Subcutaneous abdominal adipose tissue (tissue), 5 donors: ENCODE results near the gene MYOZ3.
A peak's percentile ranks its signal among the peaks of the same experiment; 100 is the strongest.

Source experiments
- H3K27ac ChIP-seq: one replicate; pipeline ENCODE4 v1.7.0; 2013; ENCODE audit warnings: low read depth, mild to moderate bottlenecking, inconsistent platforms, low read length, moderate library complexity
- H3K27me3 ChIP-seq, 5 donors: one replicate each; pipeline ENCODE4 v1.7.0; 2013; ENCODE audit warnings: low read length in 5 of 5, inconsistent platforms in 1 of 5; ENCODE audit not compliant: control insufficient read depth in 5 of 5, insufficient read depth in 4 of 5
- H3K36me3 ChIP-seq, 5 donors: one replicate each; pipeline ENCODE4 v1.7.0; 2013; ENCODE audit warnings: low read length in 5 of 5; ENCODE audit not compliant: control insufficient read depth in 5 of 5, insufficient read depth in 5 of 5
- H3K4me1 ChIP-seq, 5 donors: one replicate each; pipeline ENCODE4 v1.7.0; 2013; ENCODE audit warnings: low read length in 5 of 5, mild to moderate bottlenecking in 3 of 5, moderate library complexity in 1 of 5; ENCODE audit not compliant: control insufficient read depth in 5 of 5, insufficient read depth in 5 of 5
- H3K4me3 ChIP-seq, 5 donors: one replicate each; pipeline ENCODE4 v1.7.0; 2013; ENCODE audit warnings: low read length in 5 of 5, low read depth in 1 of 5
- H3K9ac ChIP-seq, 5 donors: one replicate each; pipeline ENCODE4 v1.7.0; 2013; ENCODE audit warnings: low read length in 5 of 5, mild to moderate bottlenecking in 4 of 5, moderate library complexity in 3 of 5
- H3K9me3 ChIP-seq, 5 donors: one replicate each; pipeline ENCODE4 v1.7.0; 2013; ENCODE audit warnings: low read length in 5 of 5; ENCODE audit not compliant: control insufficient read depth in 5 of 5
- donor health status: healthy.
- donor health status: healthy.
- donor health status: healthy.
- donor health status: healthy.
- donor health status: healthy.

MYOZ3 gene, protein sequence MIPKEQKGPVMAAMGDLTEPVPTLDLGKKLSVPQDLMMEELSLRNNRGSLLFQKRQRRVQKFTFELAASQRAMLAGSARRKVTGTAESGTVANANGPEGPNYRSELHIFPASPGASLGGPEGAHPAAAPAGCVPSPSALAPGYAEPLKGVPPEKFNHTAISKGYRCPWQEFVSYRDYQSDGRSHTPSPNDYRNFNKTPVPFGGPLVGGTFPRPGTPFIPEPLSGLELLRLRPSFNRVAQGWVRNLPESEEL

GRCh38 chr5:150661086-150661485 lies at the start of gene MYOZ3:
Gene MYOZ3, plus strand, starts transcription at chr5:150661251. Its CDS starts 1,691 bp downstream, at chr5:150662942.
- Histone ChIP-seq H3K9me3 (no peaks in the 10 kb centered on the region), H3K27me3 (no peaks in the 10 kb centered on the region), H3K9ac (no peak within 1 kb of the TSS), H3K4me3 (no peak within 1 kb of the TSS), H3K27ac (no peak within 1 kb of the TSS), H3K4me1 (peaks cover 7 to 35% (median 27%) of the 10 kb centered on the region in 5 donors), H3K36me3 (no peaks in the 10 kb centered on the region)

- Histone ChIP-seq H3K4me3 (no peak overlapping the region), H3K36me3 (no peaks in the 10 kb centered on the region), H3K4me1 (peaks cover 25 to 77% (median 58%) of the 10 kb centered on the region in 5 donors), H3K27ac (peak overlapping the region; percentile 85), H3K27me3 (no peaks in the 10 kb centered on the region), H3K9ac (no peak overlapping the region), H3K9me3 (no peaks in the 10 kb centered on the region)
Measured at GRCh38 chr5:150612405-150612804, 48.6 kb upstream of the MYOZ3 start.

DNA sequence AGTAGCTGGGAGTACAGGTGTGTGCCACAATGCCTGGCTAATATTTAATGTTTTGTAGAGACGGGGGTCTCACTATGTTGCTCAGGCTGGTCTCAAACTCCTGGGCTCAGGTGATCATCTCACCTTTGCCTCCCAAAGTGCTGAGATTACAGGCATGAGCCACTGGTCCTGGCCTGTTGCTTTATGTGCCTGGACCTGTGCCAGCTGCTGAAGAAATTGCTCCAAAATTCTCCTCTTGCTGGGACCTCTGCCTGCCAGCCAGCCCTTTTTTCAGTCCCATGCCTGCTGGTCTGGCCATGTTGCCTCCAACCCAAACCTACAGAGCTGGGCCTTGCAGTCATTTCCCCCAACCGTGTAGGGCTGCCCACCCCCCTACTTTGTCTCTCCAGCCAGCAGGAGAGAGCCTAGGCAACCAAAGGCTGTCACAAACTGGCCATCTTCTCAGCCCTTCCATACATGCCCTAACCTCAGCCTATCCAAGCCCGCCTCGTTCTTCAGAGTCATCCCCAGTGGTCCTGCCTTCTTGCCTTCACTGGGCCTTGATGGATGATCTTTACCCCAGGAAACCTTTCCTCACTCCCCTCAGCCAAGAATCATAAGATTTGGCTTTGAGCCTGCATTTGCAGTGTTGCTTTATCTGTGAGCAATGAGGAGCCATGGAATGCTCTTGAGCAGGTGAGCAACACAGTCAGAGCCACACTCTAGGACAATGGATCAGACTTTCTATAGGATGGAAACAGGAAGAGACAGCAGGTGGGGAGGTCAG lies 48.0 kb upstream of the MYOZ3 start:
- peaks cover 28 to 82% (median 60%) of the 10 kb centered on the region in 5 donors for H3K4me1 ChIP-seq
- H3K9me3 ChIP-seq = no peaks in the 10 kb centered on the region
- no peaks in the 10 kb centered on the region for H3K27me3 ChIP-seq
- H3K27ac ChIP-seq = peak overlapping the region; percentile 85
- no peak overlapping the region for H3K4me3 ChIP-seq
- H3K36me3 ChIP-seq = no peaks in the 10 kb centered on the region
- no peak overlapping the region for H3K9ac ChIP-seq

DNA sequence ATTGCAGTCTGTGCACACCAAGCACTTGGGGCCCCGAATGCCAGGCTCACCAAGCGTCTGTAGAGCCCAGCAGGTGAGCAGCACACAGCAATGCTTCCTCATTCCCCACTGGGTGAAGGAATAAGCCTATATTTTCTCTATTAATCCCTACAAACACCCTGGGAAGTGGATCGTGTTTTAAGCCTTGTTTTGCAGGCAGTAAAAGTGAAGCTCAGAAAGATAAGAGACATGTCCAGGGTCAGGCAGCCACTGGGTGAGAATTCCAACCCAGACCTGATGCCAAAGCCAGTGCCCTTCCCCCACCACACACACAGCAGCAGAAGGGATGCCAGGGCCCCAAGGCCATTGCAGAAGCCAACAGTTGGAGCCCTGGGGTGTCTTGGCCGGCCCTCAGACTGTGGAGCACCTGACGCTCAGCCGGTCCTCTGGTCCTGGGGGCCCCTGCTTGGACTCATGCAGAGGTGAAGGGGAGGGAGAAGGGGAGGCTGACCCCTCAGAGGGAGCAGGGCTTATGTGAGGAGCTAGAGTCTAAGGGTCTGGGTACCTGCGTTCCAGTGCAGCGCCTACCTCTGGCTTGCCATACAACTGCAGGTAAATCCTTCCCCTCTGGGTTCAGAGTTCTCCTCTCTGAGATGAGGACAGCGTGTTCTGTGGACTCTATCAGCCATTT lies 46.9 kb upstream of the MYOZ3 start:
- Histone ChIP-seq H3K9ac (peak overlapping the region in 2 of 5 donors; percentile 2 to 15), H3K4me1 (peaks cover 29 to 93% (median 70%) of the 10 kb centered on the region in 5 donors), H3K9me3 (no peaks in the 10 kb centered on the region), H3K27me3 (no peaks in the 10 kb centered on the region), H3K27ac (peak overlapping the region; percentile 85), H3K4me3 (peak overlapping the region in 1 of 5 donors; percentile 10), H3K36me3 (no peaks in the 10 kb centered on the region)

DNA sequence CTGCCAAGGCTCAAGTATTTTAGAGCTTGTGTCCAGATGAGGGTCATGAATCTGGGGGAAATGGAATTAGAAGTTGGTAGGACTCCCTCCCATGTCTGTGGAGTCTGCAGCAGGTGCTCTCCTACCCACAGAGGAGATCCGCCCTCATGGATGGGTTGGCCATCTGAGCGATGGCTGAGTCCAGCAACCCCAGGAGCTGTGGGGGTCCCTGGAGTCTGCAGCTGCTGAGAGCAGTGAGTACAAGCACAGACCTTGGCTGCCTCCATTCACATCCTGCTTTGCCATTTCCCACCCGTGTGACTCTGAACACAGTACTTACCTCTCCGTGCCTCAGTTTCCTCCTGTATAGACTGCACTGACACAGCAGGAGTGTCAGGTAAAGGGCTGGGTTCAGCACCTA lies 46.4 kb upstream of the MYOZ3 start:
- Histone ChIP-seq H3K27ac (peak overlapping the region; percentile 85), H3K27me3 (no peaks in the 10 kb centered on the region), H3K9me3 (no peaks in the 10 kb centered on the region), H3K4me3 (no peak overlapping the region), H3K9ac (peak overlapping the region in 1 of 5 donors; percentile 15), H3K4me1 (peaks cover 29 to 94% (median 75%) of the 10 kb centered on the region in 5 donors), H3K36me3 (no peaks in the 10 kb centered on the region)

DNA sequence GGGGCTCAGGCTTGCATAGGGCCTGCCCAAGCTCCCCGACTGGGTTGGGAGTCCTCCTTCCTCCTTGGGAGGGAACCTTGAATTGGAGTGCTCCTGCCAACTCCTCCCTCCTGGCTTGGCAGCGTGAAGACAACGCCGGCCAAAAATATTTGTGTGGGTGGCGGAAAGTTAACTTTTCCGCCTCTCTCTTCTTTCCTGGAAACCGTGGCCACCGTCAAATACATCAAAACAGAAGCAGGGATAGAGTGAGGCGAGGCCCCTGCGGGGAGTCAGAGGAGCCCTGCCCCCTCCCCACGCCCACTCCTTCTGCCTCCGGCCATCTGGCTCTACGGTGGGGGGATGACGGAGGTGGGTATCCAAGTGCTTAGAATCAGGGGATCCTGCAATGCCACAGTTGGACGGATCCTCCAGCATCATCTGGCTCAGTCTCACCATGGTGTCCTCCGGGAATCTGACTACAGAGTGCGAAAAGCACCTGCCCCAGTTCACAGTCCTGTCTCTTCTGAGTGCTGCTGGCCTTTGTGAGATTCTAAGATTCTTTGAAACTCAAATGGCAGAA lies 45.8 kb upstream of the MYOZ3 start:
- Histone ChIP-seq H3K27me3 (no peaks in the 10 kb centered on the region), H3K36me3 (no peaks in the 10 kb centered on the region), H3K9me3 (no peaks in the 10 kb centered on the region), H3K27ac (peak overlapping the region; percentile 85), H3K9ac (peak overlapping the region in 2 of 5 donors; percentile 17 to 57), H3K4me1 (peaks cover 27 to 94% (median 74%) of the 10 kb centered on the region in 5 donors), H3K4me3 (peak overlapping the region in 1 of 5 donors; percentile 22)

- Histone ChIP-seq H3K4me1 (peaks cover 27 to 89% (median 72%) of the 10 kb centered on the region in 5 donors), H3K4me3 (peak overlapping the region in 1 of 5 donors; percentile 22), H3K27me3 (no peaks in the 10 kb centered on the region), H3K27ac (peak overlapping the region; percentile 85), H3K36me3 (no peaks in the 10 kb centered on the region), H3K9ac (peak overlapping the region in 2 of 5 donors; percentile 17 to 57), H3K9me3 (no peaks in the 10 kb centered on the region)
Measured at GRCh38 chr5:150616024-150616470, 45.0 kb upstream of the MYOZ3 start.

DNA sequence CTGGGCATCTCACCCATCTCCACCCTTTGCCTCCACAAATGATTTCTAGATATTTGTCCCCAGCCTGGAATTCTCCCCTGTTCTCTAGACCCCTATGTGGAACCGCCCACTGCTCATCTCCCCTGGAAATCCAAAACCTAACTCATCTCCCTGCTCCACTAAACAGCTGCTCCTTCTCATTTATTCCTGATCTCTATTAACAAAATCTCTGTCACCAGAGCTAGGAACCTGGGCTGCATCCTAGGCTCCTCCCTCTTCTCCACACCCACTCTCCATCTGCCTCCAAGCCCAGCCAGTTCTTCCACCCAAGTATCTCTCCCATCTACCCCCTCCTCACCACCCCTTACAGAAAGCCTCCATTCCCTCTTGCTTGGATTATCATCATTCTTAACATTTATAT lies 44.5 kb upstream of the MYOZ3 start:
- Histone ChIP-seq H3K4me1 (peaks cover 27 to 89% (median 70%) of the 10 kb centered on the region in 5 donors), H3K27me3 (no peaks in the 10 kb centered on the region), H3K9me3 (no peaks in the 10 kb centered on the region), H3K9ac (no peak overlapping the region), H3K36me3 (no peaks in the 10 kb centered on the region), H3K27ac (peak overlapping the region; percentile 85), H3K4me3 (no peak overlapping the region)

DNA sequence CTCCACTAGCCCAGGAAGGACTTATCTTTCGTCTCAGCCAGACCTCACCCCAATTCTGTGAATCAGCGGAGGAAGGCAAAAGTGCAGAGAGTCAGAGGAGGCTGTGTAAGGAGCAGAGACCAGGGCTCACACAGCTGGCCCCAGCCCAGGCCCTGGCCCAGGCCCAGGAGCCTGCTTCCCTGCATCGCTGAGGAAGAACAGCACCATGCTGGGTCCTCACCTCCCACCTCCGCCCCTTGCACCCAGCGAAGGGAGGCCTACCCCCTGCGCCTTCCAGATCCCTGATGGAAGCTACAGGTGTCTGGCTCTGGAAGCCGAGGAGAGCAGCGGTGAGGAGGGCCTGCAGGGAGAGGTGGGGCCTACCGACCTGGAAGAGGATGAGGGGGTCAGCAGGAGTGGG lies 42.9 kb upstream of the MYOZ3 start:
- H3K27me3 ChIP-seq = no peaks in the 10 kb centered on the region
- no peak overlapping the region for H3K4me3 ChIP-seq
- H3K9ac ChIP-seq = no peak overlapping the region
- no peaks in the 10 kb centered on the region for H3K9me3 ChIP-seq
- H3K27ac ChIP-seq = peak overlapping the region; percentile 45
- peaks cover 25 to 89% (median 60%) of the 10 kb centered on the region in 5 donors for H3K4me1 ChIP-seq
- no peaks in the 10 kb centered on the region for H3K36me3 ChIP-seq
